GM19452 (cell line): ENCODE results near the gene PRR33.

Source experiments
- ATAC-seq: cut with Tn5 transposase; IDR thresholded peaks from one replicate; pipeline ENCODE4 v1.9.1; 2021; ENCODE audit not compliant: unreplicated experiment

Gene PRR33

DNA sequence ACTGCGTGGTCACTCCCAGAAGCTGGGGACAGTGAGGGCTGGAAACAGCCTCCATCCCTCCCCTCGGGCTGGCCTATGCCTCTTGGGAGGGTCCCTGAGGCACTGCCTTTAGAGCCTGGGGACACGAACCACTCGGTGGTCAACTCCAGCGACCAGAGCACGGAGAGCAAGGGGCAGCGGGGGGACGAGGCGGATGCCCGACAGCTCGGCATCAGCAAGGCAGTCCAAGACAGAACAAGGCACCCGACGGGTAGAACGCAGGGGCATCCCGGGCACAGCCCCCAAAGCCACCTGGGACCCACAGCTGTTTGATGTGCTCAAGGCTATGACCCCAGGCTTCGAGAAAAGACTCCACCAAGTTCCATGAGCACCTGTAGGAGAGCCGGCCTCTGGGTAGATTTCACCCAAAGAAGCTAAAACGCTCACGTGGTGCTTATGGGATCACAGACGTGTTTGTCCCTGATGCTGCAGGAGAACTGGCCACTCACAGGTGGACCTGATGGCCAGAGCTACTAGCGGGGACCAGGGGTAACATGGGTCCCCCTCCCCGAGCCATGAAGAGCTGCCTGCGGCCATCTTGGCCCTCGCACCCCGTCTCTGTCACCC lies 39.3 kb downstream of the PRR33 start:
- ATAC-seq: peak; percentile 0

DNA sequence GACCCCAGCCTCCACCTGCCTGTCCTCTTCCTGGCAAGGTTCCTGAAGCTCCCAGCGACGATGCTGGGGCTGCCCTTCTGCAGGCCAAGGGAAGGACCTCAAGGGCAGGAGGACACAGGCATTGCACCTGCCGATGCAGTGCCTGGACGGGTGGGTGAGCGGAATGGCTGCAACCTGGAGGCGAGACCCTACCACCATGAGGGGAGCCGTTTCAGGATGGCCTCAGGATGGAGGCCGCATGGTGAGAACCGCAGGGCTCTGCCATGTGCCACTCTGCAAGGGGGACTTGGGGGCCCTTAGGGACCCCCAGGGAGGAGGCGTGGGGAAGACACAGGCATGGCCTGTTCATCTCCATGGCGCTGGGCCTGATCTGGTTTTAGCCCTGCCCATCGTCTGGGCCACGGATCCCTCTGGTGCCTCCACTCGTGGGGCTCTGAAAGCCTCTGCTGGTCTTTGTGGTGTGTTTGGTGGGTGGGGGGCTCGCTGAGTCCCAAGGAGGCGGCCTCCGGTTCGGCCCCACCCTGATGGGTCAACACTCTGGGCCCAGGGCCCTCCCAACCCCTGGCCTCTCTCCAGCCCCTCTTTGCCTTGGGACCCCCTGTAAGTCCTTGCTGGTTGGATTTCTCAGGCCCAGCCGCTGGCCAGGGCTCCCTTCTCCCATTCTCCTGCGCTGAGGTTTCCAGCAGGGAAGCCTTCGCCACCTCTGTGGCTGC lies 40.1 kb downstream of the PRR33 start:
- no peak for ATAC-seq

DNA sequence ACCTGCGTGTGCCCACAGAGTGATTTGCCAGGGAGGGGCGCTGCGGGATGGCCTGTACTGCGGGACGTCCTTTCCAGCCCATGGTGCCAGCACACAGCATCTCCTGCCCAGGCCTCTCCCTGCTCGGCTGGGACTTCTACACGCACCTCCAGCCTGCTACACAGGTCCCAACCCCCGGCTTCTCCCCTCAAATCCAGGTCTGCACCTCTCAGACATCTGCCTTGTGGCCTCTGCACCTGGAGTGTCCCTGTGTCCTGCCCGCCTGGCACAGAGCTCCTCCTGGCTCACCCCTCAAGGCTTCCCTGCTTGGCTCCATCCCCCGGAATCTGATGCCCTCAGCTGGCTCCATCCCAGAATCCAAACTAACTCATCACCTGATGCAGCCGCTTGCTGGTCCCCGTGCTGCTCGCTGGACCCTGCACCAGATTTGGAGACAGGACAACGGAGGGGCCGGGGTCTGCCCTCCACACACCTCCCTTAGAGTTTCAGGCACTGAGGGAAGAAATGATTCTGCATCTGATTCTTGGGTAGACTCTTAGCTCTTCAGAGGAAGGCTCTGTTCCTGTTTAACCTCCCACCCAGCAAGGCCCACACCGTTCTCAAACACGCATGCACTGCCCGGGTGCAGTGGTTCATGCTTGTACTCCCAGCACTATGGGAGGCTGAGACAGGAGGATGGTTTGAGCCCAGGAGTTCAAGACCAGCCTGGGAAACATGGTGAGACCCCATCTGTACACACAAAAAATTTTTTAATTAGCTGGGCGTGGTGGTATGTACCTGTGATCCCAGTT lies 42.9 kb downstream of the PRR33 start:
- ATAC-seq: no peak

- no peak for ATAC-seq
Observed at GRCh38 chr11:1847926-1848639, 43.6 kb downstream of the PRR33 start.

- ATAC-seq: no peak
Observed at GRCh38 chr11:1847006-1847735, 44.5 kb downstream of the PRR33 start.

- ATAC-seq: no peak
Observed at GRCh38 chr11:1846453-1846932, 45.2 kb downstream of the PRR33 start.

DNA sequence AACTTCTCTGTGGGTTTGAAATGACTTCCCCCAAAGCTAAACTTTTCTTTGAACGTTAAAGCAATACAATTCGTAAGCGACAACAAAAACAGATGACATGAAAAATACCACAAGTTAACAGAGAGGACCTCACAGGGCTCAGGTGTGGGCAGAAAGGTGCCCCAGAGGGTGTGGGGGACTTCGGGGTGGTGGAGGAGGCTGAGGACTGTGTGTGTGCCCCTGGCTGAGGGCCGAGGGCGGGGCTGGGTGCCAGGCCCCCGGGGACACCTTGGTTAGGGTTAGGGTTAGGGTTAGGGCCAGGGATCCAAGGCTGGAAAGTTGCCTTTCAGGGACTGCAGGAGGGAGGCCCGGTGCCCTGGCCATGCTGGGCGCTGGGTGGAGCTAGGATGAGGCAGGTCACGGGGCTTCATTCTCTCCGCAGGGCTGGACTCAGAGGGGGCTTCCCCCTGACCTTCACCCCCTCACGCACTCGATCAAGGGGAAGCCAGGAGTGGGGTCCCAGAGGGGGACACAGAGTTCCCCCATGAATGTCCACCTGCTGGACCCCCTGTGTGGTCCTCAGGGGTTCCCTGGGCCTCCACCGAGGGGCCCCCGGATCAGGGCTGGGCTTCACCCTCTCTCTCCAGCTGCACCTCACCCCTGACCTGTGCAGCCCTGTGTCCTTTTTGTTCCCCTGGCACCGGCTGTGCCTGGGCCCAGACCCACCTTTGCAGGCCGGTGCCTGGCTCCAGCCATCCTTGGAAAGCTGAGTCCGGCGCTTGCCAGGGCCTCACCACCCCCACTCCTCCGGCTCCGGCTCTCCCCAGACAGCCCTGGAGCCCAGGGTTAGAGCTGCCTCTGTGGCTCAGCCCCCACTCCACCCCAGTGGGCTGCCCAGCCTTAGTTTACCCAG lies 45.9 kb downstream of the PRR33 start:
- no peak for ATAC-seq

DNA sequence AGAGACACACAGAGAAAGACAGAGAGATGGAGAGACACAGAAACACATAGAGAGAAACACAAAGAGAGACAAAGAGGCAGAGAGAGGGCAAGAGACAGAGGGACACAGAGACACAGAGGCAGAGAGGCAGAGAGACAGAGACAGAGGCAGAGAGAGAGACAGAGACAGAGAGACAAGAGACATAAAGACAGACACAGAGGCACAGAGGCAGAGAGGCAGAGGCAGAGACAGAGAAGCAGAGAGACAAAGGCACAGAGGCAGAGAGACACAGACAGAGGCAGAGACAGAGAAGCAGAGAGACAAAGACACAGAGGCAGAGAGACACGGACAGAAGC lies 46.6 kb downstream of the PRR33 start:
- no peak for ATAC-seq

DNA sequence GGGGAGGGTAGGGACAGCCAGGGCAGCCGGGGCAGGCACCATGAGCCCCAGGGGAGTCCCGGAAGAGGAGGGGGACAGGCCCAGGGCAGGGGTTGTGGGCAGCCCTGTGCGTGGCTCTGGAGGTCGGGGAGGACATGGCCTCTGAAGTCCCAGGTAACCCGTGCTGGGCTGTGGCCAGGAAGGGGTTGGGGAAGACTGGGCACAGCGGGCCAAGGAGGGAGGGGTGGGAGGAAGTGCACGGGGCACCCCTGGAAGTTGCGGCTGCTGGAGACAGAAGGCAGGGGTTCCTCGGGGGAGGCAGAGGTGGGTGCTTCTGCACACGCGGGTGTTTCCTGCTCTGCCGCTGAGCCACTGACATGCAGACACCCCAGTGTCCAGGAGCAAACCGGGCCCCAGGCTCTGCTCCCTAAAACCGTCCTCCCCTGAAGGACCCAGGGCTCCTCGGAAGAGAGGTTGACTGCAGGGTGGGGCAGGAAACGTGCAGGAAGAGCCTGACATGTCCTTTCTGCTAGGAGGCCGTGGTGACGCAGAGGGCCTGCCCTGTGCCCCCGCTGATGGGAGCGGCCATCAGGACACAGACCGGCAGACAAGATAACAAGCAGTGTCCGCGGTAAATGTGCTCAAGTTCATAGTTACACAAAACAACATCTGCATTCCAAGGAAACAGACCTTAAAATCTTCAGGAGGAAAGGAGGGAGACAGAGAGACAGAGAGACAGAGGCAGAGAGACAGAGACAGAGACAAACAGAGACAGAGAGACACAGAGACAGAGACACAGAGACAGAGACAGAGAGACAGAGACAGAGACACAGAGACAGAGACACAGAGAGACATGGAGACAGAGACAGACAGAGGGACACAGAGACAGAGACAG lies 47.2 kb downstream of the PRR33 start:
- no peak for ATAC-seq

GRCh38 chr11:1843796-1844195 lies 47.9 kb downstream of the PRR33 start:
- no peak for ATAC-seq

DNA sequence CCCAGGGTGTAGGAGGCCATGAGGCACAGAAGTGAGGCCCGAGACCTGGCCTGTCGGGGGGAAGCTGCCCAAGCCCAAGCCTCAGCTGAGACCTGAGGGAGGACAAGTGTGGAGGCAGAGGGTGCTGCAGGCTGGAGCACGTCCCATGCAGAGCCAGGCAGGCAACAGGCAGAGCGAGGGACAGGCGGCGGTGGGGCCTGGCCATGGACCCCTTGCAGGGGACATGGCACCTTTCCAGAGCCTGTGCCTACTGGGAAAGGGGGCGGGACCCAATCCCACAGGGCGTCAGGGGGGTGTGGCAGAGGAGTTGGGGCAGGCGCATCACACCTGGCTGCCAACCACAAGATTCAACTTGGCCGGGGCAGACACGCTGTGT lies 48.6 kb downstream of the PRR33 start:
- no peak for ATAC-seq

DNA sequence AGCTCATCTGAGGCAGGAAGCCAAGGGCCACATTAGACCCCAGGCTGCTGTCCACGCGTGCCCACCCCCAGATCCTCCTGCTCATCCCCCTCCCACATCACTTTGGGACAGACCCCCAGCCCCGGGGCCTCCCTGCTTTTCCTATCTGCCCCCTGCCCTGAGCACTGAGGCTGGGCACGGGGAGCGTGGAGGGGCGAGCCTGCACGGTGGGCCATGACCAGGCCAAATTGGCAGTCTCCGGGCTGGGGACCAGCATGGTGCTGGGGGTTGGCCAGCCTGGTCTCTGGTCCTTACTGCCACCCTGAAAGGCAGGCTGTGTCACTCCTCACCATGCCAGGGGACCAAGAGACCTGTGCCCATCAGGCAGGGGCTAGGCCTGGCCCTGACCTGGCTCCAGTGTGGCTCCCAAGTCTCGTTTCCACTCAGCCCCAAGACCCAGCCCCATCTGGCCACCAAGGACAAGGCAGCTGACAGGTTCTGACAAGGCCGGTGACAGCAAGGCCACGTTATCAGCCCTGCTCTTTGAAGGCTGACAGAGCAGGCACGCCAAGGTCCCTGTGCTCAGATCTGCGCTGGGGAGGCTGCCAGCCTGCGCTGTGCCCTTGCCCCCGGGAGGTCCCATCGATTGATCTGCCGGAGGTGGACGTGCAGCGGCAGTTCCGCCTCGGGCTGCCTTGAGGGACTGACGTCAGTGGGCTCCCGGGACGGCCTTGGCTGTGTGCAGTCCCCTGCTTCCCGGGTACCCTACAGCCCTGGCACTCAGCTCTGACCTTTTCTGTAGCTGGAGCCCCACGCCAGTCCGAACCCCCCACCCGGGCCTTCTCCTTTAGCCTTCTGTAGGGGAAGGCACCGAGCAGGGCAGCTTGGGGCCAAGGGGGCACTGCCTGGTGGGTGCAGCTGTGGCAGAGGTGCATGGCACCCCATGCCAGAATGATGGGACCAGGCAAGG lies 49.3 kb downstream of the PRR33 start:
- no peak for ATAC-seq

DNA sequence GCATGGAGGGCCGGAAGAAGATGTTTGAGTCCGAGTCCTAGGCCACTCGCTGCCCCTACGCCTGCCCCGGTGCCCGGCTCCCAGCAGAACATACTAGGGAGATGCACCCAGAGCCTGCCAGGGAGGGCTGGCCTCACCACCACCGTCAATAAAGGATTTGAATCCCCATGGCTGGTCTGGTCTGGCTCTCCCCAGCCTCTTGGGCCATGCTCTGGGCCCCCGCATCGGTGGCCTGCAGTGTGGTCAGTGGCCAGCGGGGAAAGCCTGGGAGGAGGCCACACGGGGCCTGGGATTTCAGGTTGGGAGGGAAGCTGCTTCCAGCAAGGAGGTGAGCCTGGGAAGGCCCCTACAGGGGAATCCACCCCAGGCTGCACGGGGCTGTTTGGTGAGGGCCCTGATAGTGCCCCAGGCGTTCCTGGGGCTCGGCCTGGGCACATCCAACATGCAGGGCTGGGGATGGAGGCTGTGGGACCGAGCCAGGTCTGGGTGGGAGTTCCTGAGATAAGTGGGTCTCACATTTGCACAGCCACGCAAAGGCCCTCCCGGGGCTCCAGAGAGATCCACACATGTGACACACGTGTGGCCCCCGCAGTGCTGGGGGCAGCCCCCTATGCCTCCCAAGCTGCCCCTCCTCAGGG lies 50.1 kb downstream of the PRR33 start:
- no peak for ATAC-seq

DNA sequence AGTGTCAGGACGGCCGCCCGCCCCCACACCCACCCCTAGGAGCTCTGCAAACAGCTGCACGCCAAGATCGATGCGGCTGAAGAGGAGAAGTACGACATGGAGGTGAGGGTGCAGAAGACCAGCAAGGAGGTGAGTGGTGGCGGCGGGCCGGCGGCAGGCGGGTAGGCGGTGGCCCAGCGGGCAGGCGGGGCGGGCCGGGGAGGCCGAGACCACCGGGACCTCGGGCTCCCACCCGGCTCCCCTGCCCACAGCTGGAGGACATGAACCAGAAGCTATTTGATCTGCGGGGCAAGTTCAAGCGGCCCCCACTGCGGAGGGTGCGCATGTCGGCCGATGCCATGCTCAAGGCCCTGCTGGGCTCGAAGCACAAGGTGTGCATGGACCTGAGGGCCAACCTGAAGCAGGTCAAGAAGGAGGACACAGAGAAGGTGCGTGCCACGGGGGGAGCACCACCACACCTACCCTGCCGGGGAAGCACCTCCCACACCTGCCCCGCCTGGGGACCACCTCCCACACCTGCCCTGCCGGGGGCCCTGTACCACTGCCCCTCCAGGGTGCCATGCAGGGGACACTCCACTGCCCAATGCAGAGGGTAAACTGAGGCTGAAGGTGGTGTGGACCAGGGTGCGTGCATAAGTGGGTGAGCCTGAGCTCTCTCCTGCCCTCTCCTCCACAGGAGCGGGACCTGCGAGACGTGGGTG lies 50.8 kb downstream of the PRR33 start:
- ATAC-seq: no peak

- peak; percentile 46 for ATAC-seq
Observed at GRCh38 chr11:1839924-1840779, 51.5 kb downstream of the PRR33 start.
